ENCODE measurements around the gene ZNF780A. TPM values are rescaled to one million over a fixed set of nuclear protein-coding genes. Genes with fewer than 3 reads are reported as not detected.
A peak's percentile ranks its signal among the peaks of the same experiment; 100 is the strongest.

Gene ZNF780A
- total RNA-seq, 6 donors from 2014 or later: 7.4 to 17.1 (median 13.6) TPM

DNA sequence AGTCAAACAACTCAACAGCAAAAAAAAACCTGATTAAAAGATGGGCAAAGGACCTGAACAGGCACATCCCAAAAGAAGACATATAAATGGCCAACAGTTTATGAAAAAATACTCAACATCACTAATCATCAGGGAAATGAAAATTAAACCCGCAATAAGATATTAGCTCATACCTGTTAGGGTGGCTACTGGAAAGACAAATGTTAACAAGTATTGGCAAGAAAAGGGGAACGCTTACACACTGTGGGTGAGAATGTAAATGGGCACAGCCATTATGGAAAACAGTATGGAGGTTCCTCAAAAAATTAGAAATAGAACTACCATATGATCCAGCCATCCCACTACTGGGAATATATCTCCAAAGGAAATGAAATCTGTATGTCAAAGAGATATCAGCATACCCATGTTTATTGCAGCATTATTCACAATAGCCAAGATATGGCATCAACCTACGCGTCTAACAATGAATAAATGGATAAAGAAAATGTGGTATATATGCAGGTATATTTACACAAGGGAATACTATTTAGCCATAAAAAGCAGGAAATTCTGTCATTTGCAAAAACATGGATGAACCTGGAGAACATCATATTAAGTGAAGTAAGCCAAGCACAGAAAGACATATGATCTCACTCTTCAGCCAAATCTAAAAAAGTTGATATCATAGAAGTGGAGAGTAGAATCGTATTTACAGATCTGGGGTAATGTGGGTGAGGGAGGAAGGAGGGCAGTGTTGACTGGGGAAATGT, 2.3 kb downstream of the ZNF780A start:
- DNase-seq (no peak), ATAC-seq (ENCODE audit: low FRiP score in 2 of 2) (no peak)
- Histone ChIP-seq H3K36me3 (peaks cover 0 to 12% (median 6%) of the 10 kb centered on the region in 4 donors), H3K4me3 (no peak overlapping the region), H3K27ac (no peak overlapping the region), H3K4me1 (peaks cover 10 to 18% (median 17%) of the 10 kb centered on the region in 4 donors), H3K9me3 (no peaks in the 10 kb centered on the region), H3K27me3 (no peaks in the 10 kb centered on the region)
- WGBS, 2 donors: 78 to 86% methylated on average over 5 of the region's 5 CpGs
- TF ChIP-seq POLR2A (IDR thresholded peaks at IDR 0.05) (no peak), POLR2AphosphoS5 (IDR thresholded peaks at IDR 0.05) (no peak), EP300 (IDR thresholded peaks at IDR 0.05) (no peak)
- TF ChIP-seq, protein P1, sequence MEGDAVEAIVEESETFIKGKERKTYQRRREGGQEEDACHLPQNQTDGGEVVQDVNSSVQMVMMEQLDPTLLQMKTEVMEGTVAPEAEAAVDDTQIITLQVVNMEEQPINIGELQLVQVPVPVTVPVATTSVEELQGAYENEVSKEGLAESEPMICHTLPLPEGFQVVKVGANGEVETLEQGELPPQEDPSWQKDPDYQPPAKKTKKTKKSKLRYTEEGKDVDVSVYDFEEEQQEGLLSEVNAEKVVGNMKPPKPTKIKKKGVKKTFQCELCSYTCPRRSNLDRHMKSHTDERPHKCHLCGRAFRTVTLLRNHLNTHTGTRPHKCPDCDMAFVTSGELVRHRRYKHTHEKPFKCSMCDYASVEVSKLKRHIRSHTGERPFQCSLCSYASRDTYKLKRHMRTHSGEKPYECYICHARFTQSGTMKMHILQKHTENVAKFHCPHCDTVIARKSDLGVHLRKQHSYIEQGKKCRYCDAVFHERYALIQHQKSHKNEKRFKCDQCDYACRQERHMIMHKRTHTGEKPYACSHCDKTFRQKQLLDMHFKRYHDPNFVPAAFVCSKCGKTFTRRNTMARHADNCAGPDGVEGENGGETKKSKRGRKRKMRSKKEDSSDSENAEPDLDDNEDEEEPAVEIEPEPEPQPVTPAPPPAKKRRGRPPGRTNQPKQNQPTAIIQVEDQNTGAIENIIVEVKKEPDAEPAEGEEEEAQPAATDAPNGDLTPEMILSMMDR (IDR thresholded peaks at IDR 0.05): no peak

DNA sequence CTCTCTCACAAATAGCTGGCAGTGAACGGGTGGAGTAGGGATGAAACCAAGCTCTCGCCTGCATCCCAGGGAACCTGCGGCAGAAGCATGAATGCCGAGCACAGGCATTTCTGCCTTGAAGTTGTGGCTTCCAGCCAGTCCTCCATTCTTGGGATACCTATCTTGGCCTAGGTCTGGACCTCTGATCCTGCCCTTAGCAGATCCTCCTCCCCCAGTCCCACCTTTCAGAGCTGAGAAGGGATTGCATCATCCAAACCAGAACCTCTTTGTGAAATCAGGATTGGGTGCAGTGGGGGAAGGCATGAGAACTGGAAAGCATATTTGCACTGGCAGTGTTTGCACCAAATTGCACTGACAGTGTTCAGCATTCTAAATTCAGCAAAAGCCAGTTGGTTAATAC, 5.8 kb downstream of the ZNF780A start:
- no peak overlapping the region for H3K27ac ChIP-seq
- ATAC-seq (ENCODE audit: low FRiP score in 2 of 2) (no peak), DNase-seq (no peak)
- no peak overlapping the region for H3K4me3 ChIP-seq
- H3K9me3 ChIP-seq: no peaks in the 10 kb centered on the region
- H3K4me1 ChIP-seq: peaks cover 9 to 12% (median 9%) of the 10 kb centered on the region in 4 donors
- no peak for TF ChIP-seq POLR2AphosphoS5 (IDR thresholded peaks at IDR 0.05)
- no peak for TF ChIP-seq POLR2A (IDR thresholded peaks at IDR 0.05)
- TF ChIP-seq, protein P1 (IDR thresholded peaks at IDR 0.05): no peak
- no peak for TF ChIP-seq EP300 (IDR thresholded peaks at IDR 0.05)
- WGBS, 2 donors: 84 to 95% methylated on average over 4 of the region's 4 CpGs
- no peaks in the 10 kb centered on the region for H3K27me3 ChIP-seq
- peaks cover 3 to 48% (median 20%) of the 10 kb centered on the region in 4 donors for H3K36me3 ChIP-seq

DNA sequence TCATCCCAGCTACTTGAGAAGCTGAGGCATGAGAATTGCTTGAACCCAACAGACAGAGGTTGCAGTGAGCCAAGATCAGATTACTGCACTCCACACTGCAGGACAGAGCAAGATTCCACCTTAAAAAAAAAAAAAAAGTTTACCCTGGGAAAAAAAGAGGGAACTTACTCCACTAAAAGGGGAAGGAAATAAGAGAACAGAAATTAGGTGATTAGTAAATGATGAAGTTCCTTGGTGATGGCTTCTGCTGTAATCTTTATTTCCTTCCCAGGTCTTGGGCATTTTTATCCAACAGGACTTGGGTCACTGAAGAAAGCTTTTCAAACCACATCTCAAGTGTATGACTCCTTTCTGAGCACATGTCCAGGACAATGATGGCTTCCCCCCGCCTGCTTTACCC, 9.3 kb downstream of the ZNF780A start:
- no peak for DNase-seq
- H3K36me3 ChIP-seq: peaks cover 14 to 80% (median 33%) of the 10 kb centered on the region in 4 donors
- TF ChIP-seq POLR2AphosphoS5 (IDR thresholded peaks at IDR 0.05) (no peak), POLR2A (IDR thresholded peaks at IDR 0.05) (no peak), EP300 (IDR thresholded peaks at IDR 0.05) (no peak)
- TF ChIP-seq, protein P1 (IDR thresholded peaks at IDR 0.05): no peak
- H3K4me3 ChIP-seq: no peak overlapping the region
- H3K27me3 ChIP-seq: no peaks in the 10 kb centered on the region
- H3K9me3 ChIP-seq: peaks cover 0 to 10% (median 7%) of the 10 kb centered on the region in 4 donors
- no peaks in the 10 kb centered on the region for H3K4me1 ChIP-seq
- ATAC-seq (ENCODE audit: low FRiP score in 2 of 2): no peak
- H3K27ac ChIP-seq: peak overlapping the region in 1 of 4 donors; percentile 54
- 75 to 81% methylated on average over 1 of the region's 1 CpG for WGBS, 2 donors

DNA sequence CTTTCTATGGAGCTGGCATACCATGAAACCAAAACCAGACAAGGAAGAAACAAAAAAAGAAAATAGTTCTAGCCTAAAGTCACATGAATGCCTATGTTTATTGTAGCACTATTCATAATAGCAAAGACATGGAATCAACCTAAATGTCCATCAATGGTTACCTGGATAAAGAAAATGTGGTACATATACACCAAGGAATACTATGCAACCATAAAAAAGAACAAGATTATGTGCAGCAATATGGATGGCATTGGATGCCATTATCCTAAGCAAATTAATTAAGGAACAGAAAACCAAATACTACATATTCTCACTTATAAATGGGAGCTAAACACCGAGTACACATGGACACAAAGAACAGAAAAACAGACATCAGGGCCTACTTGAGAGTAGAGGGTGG, 10.5 kb downstream of the ZNF780A start:
- DNase-seq (no peak), ATAC-seq (ENCODE audit: low FRiP score in 2 of 2) (no peak)
- Histone ChIP-seq H3K27me3 (no peaks in the 10 kb centered on the region), H3K9me3 (peaks cover 2 to 15% (median 15%) of the 10 kb centered on the region in 4 donors), H3K27ac (no peak overlapping the region), H3K4me1 (no peaks in the 10 kb centered on the region), H3K4me3 (no peak overlapping the region), H3K36me3 (peaks cover 25 to 91% (median 44%) of the 10 kb centered on the region in 4 donors)
- TF ChIP-seq POLR2AphosphoS5 (IDR thresholded peaks at IDR 0.05) (no peak), EP300 (IDR thresholded peaks at IDR 0.05) (no peak), POLR2A (IDR thresholded peaks at IDR 0.05) (no peak)
- TF ChIP-seq, protein P1 (IDR thresholded peaks at IDR 0.05): no peak
- WGBS, 2 donors: 100% methylated on average over 1 of the region's 1 CpG

Data from upper lobe of left lung (tissue), 6 donors.